GM20431 (cell line): ENCODE results near the gene KAT7.
"Not testable (repeated sequence)": the region's sequence is repeated elsewhere in the genome, so short reads cannot be mapped to it uniquely, and the experiment has no call there.

Experiments
- in situ Hi-C: fragments of 300-500 bp; cut with MseI, MboI; formaldehyde crosslinking; loops from one replicate; pipeline ENCODE4 v1.15.0; 2020; ENCODE audit warnings: low sequenced_read_pairs; ENCODE audit not compliant: unreplicated experiment

Gene KAT7

DNA sequence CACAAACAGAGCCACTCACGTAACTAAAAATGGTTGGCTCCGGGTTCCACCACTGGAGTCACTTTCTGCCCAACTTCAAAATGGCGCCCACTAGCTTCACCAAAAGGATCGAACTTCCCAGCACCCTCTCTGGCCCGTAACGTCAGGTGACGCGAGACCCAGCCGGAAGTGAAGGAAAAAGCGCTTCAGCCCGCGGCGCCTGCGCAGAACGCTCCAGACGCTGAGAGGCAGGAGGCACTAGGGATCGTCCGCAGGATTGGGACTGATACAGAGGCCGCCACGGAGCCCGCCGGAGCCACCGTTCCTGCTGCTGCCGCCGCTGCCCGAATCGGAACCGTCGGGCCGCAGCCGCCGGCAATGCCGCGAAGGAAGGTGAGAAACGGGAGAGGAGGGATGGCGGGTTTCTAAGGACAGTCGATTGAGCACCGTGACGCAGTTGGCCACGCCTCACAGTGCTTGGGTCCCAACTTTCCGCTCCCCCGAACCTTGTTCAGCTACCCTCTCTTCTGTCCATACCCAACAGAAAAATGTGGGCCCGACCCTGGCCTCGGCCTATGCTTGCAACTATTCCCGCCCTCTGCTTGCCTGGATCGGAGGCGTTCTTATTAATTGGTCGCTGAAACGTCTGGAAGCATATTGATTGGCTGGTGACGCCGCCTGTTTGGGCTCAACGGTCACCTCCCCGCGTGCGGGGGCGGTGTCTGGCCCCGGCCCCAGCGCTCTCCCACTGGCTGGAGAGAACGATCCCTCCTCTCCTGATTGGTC, at the start of gene KAT7:
Gene KAT7 (plus strand): TSS at position 204 of the 765 bp plus-strand sequence. CDS start 154 bp downstream, at position 358.
- in situ Hi-C loops, result no loop called here

DNA sequence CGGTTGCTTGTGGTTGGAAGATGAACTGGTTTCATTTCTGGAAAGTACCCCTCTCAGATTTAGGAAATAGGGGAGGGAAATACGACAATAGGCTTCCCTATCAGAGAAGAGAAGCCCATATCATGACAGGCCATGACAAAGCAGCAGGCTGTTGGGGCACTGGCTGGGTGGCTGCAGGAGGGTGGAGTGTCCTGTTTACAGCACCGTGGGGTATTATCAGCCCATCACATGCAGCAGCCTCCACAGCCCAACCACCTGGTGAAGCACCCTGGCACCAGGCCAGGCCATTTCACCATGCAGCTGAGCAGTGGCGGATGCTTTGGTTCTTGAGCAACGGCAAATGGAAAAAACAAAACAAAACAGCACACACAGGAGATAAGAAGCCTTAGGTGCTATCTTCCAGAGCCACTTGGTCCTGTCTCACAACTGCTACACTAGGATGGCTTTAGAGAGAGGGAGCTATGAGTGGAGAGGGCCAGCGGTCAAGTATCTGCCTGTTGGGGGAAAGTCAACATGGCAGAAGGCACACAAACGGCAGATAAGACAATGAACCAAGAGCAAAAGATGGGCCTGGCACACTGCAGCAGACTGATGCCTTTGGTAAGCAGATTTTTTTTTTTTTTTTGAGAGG, 48.7 kb upstream of the KAT7 start:
- in situ Hi-C loops, result no loop called here

DNA sequence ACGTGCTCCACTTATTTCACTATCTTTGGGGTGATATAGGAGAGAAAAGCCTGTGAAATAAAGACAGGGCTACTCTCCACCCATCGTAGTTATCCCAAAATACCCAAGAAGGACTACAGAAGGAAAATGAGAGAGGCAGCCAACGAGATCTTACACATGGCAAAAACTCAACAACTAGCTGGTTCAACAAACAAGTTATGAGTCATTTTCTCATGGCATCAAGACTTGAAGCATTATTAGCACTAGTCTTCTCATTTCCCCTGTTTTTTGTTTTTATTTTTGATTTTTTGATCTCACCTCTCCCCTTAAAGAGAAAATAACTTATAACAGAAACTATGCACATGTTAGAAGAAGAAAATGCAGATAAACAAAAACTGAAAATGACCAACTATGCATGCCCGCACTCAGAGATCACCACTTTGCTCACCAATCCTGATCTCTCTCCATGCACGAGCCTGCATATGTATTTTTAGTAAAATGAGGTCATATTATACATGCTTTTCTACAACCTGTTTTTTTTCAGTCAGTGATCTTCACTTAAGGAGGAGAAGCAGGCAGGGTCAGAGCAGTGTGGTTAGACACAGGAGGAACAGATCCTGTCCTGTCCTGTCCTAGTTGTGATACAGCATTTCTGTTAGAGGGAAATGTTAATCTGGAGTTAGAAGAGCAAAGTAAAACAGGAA, 47.3 kb upstream of the KAT7 start:
- in situ Hi-C loops, result no loop called here

DNA sequence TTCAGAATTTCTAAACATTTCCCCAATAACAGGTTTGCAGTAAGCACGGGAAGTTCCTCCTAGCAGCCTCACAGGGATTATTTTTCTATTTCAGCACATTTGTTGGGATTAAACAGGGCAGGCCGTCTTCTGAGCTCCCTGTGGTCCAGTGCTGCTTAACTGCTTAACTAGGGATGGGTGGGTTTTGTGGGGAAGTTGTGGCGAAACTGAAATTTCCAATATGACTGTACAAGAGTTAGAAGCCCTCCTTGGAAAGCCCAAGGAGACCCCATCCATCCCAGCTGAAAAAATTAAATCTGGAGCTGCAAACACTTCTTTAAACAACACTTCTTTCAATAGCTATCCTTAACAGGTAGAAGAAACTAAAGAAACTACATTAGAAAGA, 46.8 kb upstream of the KAT7 start:
- in situ Hi-C loops, result no loop called here

DNA sequence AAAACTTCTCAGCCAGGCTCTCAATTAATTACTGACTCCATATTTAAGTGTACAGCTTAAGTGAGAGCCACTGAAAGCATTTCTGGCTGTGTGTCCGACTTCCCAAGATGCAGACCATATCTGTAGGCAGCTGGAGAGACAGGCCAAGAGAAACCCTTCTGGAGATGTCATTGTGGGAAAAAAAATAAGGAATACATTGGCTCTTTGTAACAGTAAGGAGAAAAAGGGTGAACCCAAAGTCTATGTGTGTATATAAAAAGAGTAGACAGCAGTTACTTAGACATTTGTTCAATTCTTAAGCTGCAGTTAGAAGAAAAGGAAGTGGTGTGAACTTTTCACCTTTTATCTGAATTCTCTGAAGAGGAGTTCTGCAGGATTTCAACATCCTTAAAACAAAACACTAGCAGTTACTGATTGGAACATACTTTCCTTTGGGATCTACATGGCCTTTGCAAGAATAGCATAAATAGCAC, 46.3 kb upstream of the KAT7 start:
- in situ Hi-C loops, result no loop called here

DNA sequence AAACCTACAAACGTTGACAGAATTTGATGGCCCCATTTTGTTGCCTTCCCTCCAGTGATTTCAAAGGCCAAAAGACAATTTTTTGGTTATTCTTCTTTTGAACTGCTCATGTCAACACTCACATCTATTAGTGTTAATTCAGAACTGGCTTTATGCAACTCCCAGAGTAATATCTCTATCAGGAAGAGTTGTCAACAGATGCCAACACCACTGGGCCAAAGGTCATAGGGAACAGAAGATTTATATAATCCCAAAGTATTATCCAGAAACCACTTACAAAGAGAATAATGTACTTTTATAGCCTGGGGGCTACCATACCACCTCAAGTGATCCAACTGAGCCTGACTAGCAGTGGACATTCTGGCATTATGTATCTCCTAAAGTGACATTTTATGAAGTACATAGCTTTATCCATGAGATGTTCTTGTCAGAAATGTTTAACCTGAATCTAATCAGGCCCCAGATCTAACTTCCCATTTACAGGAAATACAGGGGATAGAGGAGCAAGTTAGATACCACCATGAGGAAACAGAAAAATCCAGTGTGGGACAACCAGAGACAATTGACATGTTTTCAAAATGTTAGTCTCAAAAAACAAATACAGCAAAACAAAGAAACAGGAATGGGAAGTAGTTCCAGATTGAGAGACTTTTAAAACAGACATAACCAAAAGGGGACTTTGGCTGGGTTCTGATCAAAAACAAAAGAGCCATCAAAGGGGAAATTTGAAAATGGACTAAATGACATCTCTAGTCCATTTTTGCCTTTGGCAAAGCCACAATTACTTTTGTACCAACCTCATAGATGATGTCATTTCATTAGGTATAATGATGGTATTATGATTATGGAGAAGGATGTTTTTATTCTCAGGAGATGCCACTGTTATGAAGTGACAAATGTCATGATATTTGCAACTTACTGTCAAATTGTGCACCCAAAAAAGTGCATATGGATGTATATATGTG, 43.0 kb upstream of the KAT7 start:
- in situ Hi-C loops, result no loop called here

DNA sequence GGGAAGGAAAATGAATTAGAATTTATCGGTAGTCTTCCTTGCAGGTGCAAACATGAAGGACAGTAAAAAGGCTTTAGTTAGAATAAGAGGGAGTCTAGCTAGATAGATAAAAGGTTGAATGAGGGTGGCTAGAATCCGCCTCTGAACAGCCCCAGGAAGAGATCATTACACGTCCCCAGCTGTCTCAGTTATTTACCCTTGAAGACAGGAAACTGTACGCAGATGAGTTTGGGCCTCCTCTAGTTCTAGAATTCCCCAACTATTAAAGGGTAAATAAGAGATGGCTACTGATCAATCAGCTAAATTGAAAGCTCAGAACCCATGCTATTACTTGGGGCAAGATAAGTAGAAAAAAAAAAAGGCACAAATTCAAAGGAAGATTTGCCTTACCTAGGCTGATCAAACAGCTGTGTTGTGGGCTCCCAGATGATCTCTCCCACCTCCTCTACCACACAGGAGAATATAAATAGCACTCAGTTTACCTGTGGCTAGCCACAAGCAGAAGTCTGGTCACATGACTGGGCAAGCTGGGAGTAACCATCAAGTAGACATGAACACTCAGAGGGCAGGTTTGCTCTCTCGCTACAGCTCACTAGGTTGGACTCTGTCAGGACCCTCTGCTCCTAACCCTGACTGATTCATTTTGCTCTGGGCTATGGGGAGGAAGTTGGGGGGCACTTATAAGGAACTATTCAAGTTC, 41.5 kb upstream of the KAT7 start:
- in situ Hi-C loops, result no loop called here

DNA sequence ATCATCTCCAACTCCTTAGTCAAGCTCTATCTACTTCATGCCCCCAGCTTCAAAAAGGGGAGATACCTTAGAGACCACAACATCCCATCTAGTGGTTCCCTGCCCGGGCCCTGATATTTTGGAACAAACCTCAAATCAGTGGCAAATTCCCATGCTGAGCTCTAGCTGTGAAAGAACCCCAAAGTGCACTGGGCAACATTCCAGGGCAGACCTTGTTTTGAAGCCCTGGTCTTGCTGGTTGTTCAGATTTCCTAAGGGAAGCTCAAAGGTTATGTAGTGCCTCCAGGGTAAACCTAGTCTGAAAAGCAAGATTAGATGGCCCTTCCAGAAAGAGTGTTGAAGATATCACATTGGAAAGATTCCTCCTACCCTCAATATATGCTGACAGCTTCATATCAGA, 40.8 kb upstream of the KAT7 start:
- in situ Hi-C loops, result no loop called here

DNA sequence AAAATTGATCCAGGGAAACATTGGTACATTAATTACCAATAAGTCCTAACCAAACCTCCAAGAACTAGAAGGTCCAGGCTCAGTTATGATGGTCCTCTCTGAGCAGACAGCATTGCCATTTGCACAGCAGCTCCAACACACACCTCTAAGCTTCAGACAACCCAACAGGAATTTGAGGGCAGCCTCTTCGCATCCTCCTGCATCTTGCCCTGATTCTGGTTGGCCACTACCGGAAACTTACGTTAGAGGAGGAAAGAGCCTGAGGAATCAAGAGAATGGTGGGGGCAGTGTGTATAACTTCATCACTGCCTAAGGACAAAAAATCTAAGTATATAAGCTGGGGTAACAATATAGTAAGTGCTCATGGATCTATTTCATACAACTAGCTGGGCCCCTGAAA, 40.3 kb upstream of the KAT7 start:
- in situ Hi-C loops, result no loop called here

DNA sequence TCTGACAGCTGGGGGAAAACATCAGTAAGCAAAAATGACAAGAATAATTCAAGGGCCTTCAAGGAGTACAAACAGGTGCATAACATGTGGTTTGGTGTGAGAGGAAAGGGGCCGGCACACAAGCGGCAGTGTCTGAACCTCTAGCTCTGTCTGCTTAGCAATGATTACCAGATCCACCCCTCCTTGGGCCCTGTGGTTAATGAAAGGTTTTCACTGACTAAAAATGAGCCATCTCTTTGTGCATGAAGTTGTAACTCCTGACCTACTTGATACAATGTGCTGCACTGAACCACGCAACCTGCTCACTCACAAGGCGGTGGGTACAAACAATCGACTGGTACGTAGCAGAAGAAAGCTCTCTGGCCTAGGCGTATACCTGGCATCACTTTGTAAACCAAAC, 39.7 kb upstream of the KAT7 start:
- in situ Hi-C loops, result no loop called here

DNA sequence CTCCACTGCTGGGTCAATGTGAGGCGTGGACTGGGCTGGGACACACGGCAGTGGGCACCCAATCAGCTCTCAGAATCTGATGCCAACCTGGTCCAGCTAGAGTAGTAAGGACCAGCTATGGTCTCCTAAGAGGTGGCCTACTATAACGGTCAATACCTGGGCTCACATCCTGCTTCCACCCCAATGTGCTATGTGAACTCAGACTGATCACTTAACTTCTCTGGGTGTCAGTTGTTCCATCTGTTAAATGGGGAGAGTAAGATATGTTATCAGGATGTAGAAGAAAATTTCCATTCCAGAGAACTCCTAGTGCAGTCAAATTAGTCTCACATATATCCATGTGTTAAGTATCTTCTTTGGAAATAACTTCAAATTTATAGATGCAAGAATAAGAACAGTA, 38.8 kb upstream of the KAT7 start:
- in situ Hi-C loops, result no loop called here

DNA sequence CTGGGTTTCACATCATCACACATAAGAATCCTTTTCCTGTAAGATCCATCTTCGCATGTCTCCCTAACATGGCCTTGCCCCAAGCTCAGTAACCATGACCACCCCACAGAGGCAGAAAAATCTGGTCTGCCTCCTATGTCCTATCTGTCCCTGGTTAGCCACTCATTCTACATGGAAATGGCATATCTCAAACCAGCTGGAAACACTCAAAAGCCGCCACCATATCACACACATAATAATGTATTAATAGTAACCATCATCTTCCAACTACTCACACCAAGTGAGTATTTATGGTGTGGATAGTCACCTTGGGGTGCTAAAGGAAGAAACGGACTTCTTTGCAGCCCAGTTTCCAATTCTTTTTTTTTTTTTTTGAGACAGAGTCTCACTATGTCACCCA, 36.0 kb upstream of the KAT7 start:
- in situ Hi-C loops, result no loop called here

DNA sequence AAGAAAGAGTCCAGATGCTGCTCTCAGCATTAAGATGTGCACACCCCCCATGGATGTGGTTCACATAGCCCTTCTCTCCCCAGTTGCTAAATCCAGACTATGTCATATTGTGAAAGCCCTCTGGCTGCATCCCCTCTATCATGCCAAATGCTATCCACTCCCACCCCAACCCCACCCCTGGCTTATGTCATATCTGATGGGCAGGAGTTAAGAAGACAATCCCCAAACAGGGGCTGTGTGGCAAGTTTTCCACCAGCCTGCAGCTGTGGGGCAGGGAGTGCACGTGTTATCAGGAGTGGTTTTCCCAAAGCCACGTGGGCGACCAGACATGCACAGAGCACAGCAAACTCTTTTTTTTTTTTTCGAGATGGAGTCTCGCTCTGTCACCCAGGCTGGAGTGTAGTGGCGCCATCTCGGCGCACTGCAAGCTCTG, 34.5 kb upstream of the KAT7 start:
- in situ Hi-C loops, result no loop called here

DNA sequence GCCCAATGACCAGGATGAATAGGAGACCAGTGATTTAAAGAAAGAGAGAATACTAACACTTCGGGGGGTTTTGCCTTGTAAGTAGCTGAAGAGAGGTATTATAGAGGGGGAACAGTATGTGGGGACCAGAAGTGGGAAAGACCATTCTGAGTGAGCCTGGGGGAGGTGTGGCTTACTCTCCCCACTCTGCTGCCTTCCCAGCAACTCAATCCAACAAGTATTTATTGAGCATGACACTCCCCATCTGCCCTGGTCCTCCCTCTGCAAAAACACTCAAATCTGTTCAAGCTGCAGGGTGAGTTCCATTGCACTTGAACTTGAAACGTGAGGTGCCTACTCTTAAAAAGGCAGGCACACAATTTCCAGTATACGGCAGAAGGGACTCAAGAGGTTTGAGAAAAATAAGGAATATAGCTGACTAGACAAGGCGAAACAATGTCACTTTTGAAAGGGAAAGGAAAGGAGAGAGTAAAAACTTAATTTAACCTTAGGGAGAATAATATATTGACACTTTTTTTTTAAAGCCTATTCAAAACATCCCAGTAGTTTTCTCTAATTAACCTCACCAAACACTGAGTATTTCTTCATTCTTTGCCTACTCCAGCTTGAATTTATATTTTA, 32.7 kb upstream of the KAT7 start:
- in situ Hi-C loops, result no loop called here

DNA sequence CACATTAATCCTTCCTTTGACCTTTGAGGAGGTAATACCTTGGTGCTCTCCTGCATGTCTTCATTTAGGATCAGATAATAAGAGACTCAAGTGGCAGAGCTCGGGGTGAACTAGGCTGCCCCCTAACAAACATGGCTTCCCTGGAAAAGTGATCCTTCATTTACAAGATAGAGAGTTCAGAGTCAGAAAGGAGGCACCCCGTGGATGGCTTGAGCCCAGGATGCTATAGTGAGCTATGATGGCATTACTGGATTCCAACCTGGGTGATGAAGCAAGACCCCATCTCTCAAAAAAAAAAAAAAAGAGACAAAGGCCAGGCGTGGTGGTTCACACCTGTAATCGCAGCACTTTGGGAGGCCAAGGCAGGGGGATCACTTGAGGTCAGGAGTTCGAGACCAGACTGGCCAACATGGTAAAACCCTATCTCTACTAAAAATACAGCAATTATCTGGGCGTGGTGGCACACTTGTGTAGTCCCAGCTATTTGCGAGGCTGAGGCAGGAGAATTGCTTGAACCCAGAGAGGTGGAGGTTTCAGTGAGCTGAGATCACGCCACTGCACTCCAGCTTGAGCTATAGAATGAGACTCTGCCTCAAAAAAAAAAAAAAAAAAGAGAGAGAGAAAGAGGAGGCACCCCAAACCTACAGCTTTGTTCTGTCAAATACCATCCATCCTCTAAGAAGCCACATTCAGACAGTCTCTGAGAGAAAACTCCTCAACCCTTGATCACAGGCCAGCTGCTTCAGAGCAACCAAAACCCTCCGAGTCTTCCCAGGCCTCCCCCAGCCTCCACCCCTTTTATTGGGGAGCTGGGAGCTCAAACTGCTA, 31.9 kb upstream of the KAT7 start:
- in situ Hi-C loops, result no loop called here

DNA sequence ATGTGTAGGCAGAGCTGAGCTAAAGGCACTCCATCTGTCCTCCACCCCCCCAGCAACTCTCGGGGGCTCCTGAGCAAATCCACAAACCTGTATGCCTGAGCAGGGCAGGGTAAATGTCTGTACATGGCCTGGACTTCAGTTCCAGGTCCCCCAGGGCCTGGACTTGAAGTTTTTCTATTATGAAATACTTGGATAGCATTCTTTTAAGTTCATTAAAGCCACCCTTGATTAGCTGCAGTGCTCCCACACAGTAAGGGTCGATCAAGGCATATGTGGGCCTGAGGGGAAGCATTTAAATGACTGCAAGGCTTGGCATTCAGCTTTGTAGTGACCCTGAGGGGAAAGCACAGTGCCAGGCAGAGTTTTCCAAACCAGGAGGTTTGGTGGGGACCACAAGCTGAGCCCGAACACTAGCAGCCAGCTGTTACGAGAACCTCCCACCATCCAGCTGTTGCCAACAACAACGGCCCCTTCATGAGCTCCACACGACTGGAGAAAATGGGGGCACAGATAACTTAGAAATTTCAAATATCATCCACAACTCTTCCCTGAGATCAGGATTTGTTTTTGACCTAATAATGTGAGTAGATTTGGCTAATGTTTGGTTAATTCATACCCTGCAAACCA, 31.2 kb upstream of the KAT7 start:
- in situ Hi-C loops, result no loop called here

DNA sequence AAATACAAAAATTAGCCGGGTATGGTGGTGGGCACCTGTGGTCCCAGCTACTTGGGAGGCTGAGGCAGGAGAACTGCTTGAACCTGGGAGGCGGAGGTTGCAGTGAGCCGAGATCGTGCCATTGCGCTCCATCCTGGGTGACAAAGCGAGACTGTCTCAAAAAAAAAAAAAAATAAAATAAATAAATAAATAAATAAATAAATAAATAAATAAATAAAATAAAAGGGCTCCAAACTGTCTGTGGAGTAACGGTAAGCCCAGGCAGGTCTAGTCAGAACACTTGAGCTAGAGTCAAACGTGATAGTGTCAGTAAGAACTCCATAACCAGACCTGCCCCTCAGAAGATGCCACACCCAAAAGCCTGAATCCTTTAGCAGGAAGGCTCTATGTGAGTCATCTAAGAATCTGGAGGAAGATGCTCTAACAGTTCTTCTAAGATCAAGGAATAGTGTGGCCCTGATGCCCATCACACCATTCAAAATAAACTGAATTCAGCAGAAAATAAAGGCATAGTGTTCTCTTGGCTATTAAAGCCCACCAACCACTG, 29.9 kb upstream of the KAT7 start:
- in situ Hi-C loops, result not testable (repeated sequence)

DNA sequence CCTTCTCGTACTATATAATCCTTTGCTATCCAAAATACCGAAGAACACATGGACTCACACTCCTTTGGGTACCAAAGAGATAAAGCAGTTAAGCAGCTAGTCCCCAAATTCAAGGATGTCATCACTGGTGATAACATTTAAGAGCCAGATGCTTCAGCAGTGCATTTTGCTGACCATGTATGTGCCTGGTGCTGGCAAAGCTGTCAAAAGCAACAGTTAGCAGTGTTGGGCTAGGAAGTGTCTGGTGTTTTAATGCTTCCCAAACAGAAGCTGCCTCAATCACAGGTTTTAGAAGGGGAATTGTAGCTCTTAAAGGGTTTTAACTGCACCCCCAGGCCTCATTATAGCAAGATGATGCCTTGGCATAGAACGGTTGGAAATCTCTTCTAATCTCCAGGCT, 29.3 kb upstream of the KAT7 start:
- in situ Hi-C loops, result no loop called here
